ENCODE measurements around the gene GRIK5.

The GRIK5 gene

GRCh38 chr19:41956621-41957020, 113.4 kb downstream of the GRIK5 start:
- DNase-seq (ENCODE audit: low read depth in 2 of 2) = no peak

DNA sequence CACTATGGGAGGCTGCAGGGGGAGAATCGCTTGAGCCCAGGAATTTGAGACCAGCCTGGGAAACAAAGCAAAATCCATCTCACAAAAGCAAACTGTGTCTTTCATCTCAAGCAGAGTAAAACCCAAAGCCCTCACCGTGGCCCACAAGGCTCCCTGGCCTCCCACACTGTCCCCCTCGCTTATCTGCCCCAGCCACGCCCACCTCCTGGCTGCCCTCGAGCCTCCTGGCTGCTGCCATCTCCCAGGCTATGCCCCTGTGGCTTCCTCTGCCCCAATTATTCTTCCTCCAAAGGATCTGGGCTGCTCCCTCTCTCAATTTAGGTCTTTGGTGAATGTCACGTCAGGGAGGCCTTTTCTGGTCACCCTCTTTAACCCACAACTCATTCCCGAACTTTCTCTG, 114.5 kb downstream of the GRIK5 start:
- no peak for DNase-seq (ENCODE audit: low read depth in 2 of 2)

DNA sequence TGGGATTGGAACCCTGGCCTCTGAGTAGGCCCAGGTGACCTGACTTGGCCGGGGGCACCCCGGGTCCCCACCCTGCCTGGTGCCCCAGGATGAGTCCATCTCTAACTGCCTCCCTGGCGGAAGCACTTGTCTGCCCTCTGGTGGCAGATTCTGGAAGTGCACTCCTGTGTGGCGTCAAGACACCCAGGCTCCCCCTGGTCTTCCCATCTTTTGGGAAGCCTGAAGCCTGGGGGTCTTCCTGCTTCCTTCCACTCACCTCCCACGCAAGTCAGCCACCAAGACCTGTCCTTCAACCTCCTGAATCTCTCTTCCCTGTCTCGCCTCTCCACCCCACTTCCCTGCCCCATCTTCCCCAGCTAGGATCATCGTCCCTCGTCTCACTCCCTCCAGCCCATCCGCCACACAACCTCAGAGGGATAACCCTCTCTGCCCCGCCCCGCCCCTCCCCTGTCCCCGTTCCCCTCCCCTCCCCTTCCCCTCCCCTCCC, 118.3 kb downstream of the GRIK5 start:
- DNase-seq (ENCODE audit: low read depth in 2 of 2) = peak; percentile 69 to 90
